Stimulated activated CD4-positive, alpha-beta T cell treated with anti-CD3 and anti-CD28 coated beads, Interleukin-4, amount 100 ng/mL, for 24 hours (primary cell): Measurements from ENCODE around the gene KCNJ11.

Experiments
- DNase-seq: peaks from one replicate; pipeline ENCODE4 v3.0.0-alpha.2; 2020

The KCNJ11 gene

DNA sequence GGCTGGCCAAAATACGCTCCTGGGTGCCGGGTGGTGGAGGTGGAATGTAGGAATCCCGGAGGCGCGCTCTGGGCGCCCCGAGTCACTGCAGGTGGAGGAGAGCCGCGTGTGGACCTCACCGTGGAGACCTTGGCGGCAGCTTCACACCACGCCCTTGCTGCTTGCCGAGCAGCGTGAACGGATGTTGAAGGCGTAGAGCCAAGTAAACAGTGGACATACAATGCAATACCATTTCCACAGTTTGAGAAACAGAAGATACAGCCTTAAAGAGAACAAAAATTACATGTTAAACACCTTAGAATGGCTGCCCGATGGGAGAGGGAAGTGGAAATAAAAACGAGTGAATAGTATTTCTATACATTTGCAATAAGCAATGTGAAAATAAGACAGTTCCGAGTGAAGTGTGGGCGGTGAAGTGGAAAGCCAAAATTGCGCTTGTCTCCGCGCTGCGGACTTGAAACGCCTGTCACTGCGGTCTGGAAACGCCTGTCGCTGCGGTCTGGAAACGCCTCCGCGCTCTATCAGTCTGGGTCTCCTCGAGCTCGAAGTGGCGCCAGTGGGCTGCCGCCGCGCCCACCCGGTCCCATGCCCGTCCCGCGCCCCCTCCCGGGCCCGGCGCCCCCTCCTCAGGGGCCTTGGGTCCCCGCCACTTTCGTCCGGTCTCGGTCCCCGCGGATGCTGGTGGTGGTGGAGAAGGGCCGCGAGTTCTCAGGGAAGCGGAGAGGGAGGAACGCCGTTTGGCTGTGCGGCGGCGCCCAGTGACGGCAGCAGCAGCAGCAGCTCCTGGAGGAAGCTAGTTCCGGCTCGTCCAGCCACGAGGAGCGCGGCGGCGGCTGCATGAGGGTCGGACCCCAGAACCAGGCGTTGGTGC lies 35.3 kb downstream of the KCNJ11 start:
- DNase-seq: peak; percentile 69

GRCh38 chr11:17351510-17352176 lies 36.8 kb downstream of the KCNJ11 start, which contains the start of gene NCR3LG1:
Gene NCR3LG1, plus strand, starts transcription at chr11:17351800. Its CDS starts 170 bp downstream, at chr11:17351970.
- peak; percentile 61 for DNase-seq

- no peak for DNase-seq
Observed at GRCh38 chr11:17351172-17351509, 37.3 kb downstream of the KCNJ11 start.

DNA sequence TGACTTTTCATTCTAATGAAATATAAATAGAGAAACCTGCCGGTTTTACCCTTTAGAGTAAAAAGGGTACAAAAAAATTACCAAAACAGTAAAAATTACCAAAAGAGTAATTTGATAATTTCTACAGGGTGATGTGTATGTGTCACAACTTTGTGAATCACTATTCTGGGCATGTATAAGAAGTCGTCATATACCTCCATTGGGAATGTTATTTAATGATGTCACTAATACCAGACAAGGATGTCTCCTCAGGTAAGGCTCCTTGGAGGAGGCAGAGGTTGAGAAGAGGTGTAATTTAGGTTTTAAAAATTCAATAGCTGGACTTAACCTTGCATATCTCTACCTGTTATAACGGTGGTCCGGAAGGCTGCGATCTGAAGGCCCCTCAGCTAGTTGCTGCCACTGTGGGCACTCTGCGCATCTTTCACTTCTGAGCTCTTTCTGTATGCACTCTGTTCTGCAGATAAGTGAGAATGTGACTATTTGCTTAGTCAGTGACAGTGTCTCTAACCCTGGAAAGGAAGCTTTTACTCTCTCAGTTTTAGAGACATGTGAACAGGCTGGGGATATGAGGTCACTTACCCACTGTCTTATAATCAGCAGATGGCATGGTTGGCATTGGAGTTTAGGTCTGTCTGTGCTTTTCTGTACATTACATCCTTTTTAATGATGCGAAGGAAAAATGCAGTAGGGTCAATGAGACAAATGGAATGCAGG lies 37.8 kb downstream of the KCNJ11 start:
- DNase-seq: peak; percentile 3

- no peak for DNase-seq
Observed at GRCh38 chr11:17347676-17348075, 40.8 kb downstream of the KCNJ11 start.

GRCh38 chr11:17343907-17344306 lies 44.6 kb downstream of the KCNJ11 start:
- DNase-seq: peak; percentile 52

- DNase-seq: no peak
Observed at GRCh38 chr11:17343257-17343656, 45.2 kb downstream of the KCNJ11 start.
